ENCODE results near the gene ZFHX3.

DNA sequence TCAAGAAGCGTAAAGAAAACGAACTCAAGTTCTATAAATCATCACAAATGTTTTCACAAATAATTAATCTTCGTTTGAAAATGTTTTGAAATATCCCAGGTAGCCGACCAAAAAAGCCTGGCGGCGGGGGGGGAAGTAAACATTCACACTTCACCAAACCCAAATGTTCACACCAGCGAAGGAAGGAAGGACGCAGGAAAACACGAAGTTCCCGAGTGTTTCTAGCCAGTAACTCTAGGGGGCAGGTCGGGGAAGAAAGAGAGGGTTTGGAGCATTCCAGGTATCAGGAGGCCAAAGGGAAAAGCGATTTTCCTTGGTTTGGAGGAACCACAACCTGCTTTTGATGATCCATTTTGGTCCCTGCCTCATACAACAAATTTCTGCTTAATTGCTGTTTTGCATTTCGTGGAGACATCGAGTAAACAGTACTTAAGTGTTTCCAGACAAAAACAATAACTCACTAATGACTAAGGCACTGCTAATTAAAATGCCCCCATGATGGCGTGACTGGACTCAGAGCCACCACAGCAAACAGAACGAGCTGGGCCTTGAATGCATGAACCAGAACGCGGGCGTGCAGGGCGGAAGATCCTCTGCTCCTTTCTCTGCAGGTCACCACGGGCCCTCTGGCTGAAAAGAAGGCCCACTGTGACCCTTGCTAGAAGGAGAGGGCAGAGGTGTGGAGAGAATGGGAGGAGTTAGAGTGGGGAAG lies 16.6 kb downstream of the ZFHX3 start:
- TF ChIP-seq POLR2A (IDR thresholded peaks at IDR 0.05), result no peak
- TF ChIP-seq, protein P1, sequence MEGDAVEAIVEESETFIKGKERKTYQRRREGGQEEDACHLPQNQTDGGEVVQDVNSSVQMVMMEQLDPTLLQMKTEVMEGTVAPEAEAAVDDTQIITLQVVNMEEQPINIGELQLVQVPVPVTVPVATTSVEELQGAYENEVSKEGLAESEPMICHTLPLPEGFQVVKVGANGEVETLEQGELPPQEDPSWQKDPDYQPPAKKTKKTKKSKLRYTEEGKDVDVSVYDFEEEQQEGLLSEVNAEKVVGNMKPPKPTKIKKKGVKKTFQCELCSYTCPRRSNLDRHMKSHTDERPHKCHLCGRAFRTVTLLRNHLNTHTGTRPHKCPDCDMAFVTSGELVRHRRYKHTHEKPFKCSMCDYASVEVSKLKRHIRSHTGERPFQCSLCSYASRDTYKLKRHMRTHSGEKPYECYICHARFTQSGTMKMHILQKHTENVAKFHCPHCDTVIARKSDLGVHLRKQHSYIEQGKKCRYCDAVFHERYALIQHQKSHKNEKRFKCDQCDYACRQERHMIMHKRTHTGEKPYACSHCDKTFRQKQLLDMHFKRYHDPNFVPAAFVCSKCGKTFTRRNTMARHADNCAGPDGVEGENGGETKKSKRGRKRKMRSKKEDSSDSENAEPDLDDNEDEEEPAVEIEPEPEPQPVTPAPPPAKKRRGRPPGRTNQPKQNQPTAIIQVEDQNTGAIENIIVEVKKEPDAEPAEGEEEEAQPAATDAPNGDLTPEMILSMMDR (IDR thresholded peaks at IDR 0.05), result no peak

All from testis (tissue), 2 donors.